Brain microvascular endothelial cell (primary cell): ENCODE results near the gene PCNX3.

Experiments used
- DNase-seq: peaks from one replicate; pipeline ENCODE4 v3.0.0-alpha.2; 2020
- H3K27ac ChIP-seq: fragments of 250-450 bp; sonication (Bioruptor Pico); 2 replicates; pipeline ENCODE4 v1.5.1; 2020; ENCODE audit warnings: mild to moderate bottlenecking, moderate library complexity
- H3K27me3 ChIP-seq: fragments of 250-450 bp; sonication (Bioruptor Pico); replicated peaks from 2 replicates; pipeline ENCODE4 v1.5.1; 2020; ENCODE audit warnings: mild to moderate bottlenecking
- H3K36me3 ChIP-seq: fragments of 250-450 bp; sonication (Bioruptor Pico); replicated peaks from 2 replicates; pipeline ENCODE4 v1.5.1; 2020; ENCODE audit warnings: mild to moderate bottlenecking
- H3K4me3 ChIP-seq: 2 replicates; pipeline ENCODE4 v1.5.1; 2011; ENCODE audit warnings: low read depth, mild to moderate bottlenecking, control low read depth, low read length, moderate library complexity
- in situ Hi-C: cut with HindIII; loops from 2 replicates; pipeline ENCODE4 v1.10.0; 2017; ENCODE audit warnings: low sequenced_read_pairs, low pct_ligation_motif_present
- TF ChIP-seq, protein P1 (sequence below): IDR thresholded peaks from 2 replicates; pipeline ENCODE4 v1.5.1; 2011; ENCODE audit warnings: low read depth, mild to moderate bottlenecking, moderate library complexity, low read length, control low read depth, inconsistent platforms; ENCODE audit errors: missing control alignments

Gene PCNX3

GRCh38 chr11:65615950-65616574, 486 bp downstream of the PCNX3 start:
- no peak for DNase-seq
- peak overlapping the region; percentile 90 for H3K4me3 ChIP-seq
- no peaks in the 10 kb centered on the region for H3K27me3 ChIP-seq
- peak overlapping the region; percentile 63 for H3K27ac ChIP-seq
- in situ Hi-C loops: no loop called here
- peaks cover 33% of the 10 kb centered on the region for H3K36me3 ChIP-seq
- TF ChIP-seq, protein P1, sequence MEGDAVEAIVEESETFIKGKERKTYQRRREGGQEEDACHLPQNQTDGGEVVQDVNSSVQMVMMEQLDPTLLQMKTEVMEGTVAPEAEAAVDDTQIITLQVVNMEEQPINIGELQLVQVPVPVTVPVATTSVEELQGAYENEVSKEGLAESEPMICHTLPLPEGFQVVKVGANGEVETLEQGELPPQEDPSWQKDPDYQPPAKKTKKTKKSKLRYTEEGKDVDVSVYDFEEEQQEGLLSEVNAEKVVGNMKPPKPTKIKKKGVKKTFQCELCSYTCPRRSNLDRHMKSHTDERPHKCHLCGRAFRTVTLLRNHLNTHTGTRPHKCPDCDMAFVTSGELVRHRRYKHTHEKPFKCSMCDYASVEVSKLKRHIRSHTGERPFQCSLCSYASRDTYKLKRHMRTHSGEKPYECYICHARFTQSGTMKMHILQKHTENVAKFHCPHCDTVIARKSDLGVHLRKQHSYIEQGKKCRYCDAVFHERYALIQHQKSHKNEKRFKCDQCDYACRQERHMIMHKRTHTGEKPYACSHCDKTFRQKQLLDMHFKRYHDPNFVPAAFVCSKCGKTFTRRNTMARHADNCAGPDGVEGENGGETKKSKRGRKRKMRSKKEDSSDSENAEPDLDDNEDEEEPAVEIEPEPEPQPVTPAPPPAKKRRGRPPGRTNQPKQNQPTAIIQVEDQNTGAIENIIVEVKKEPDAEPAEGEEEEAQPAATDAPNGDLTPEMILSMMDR: no peak

- in situ Hi-C loops: no loop called here
- TF ChIP-seq, protein P1: no peak
- H3K36me3 ChIP-seq: peaks cover 38% of the 10 kb centered on the region
- DNase-seq: no peak
- no peaks in the 10 kb centered on the region for H3K27me3 ChIP-seq
- H3K4me3 ChIP-seq: peak overlapping the region; percentile 90
- no peak overlapping the region for H3K27ac ChIP-seq
Observed at GRCh38 chr11:65616575-65617001, 1.0 kb downstream of the PCNX3 start.

DNA sequence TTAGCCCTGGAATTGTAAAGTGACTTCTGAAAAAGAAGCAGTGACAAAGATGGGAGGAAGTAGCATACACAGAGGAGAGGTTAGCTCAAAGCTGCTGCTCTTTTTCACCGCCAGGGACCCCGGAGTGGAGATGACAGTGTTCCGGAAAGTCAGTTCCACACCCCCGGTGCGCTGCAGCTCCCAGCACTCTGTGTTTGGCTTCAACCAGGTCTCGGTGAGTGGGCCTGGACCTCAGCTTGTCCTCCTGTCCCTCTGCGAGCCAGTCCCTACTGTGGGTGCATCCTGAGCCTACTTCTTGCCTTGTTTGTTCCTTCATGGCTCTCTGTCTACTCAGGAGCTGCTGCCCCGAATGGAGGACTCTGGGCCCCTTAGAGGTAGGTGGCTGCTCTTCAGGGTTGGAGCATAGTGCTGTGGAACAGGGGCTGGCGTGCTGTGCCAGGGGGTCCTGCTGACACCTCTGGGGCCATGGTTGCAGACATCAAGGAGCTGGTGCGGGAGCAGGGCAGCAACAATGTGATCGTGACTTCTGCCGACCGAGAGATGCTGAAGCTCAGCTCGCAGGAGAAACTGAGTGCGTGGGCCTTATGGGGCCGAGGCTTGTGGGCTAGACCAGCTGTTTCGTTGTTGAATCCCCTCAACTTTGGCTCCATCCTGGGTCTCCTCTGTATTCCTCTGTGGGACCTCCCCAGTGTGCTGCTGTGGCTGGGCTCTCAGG, 1.7 kb downstream of the PCNX3 start:
- TF ChIP-seq, protein P1: no peak
- Histone ChIP-seq H3K4me3 (no peak overlapping the region), H3K27ac (no peak overlapping the region), H3K36me3 (peaks cover 45% of the 10 kb centered on the region), H3K27me3 (no peaks in the 10 kb centered on the region)
- in situ Hi-C loops: no loop called here
- DNase-seq: no peak

GRCh38 chr11:65617990-65618751, 2.6 kb downstream of the PCNX3 start:
- H3K36me3 ChIP-seq: peaks cover 50% of the 10 kb centered on the region
- in situ Hi-C loops: no loop called here
- no peak for DNase-seq

DNA sequence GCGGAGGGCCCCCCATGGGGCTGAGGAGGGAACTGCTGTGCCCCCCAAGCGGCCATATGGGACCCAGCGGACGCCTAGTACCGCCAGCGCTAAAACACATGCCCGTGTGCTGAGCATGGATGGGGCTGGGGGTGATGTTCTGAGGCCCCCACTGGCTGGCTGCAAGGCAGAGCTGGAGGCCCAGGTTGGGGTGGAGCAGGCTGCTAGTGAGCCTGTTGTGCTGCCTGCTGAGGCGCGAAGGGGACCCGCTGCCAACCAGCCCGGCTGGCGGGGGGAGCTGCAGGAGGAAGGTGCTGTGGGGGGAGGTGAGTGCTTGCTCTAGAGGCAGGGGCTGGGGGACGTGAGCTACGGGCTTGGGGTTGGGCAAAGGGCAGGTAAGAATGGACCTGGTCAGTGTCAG, 3.2 kb downstream of the PCNX3 start:
- no peak for DNase-seq
- in situ Hi-C loops: no loop called here
- no peak overlapping the region for H3K4me3 ChIP-seq
- H3K36me3 ChIP-seq: peaks cover 56% of the 10 kb centered on the region
- no peaks in the 10 kb centered on the region for H3K27me3 ChIP-seq
- H3K27ac ChIP-seq: no peak overlapping the region
- TF ChIP-seq, protein P1: no peak

More at GRCh38 chr11:65617990-65618751, 2.6 kb downstream of the PCNX3 start:
- TF ChIP-seq, protein P1: no peak
- Histone ChIP-seq H3K27me3 (no peaks in the 10 kb centered on the region), H3K27ac (no peak overlapping the region), H3K4me3 (no peak overlapping the region)
